Measurements from ENCODE around the gene PCSK5.

PCSK5 gene

GRCh38 chr9:75965231-75965630 lies 74.8 kb downstream of the PCSK5 start:
- H3K4me3 ChIP-seq (ENCODE audit: low read depth, low read length), result no peak overlapping the region
- no peak for TF ChIP-seq CTCF (IDR thresholded peaks at IDR 0.05; ENCODE audit: low read depth, low read length, missing control alignments)
- DNase-seq (ENCODE audit: low read depth), result no peak

- no peak for TF ChIP-seq CTCF (IDR thresholded peaks at IDR 0.05; ENCODE audit: low read depth, low read length, missing control alignments)
- H3K4me3 ChIP-seq (ENCODE audit: low read depth, low read length), result no peak overlapping the region
- DNase-seq (ENCODE audit: low read depth), result no peak
These were observed 77.1 kb downstream of the PCSK5 start for GRCh38 chr9:75967556-75967955.

- DNase-seq (ENCODE audit: low read depth), result no peak
- TF ChIP-seq CTCF (IDR thresholded peaks at IDR 0.05; ENCODE audit: low read depth, low read length, missing control alignments), result no peak
- no peak overlapping the region for H3K4me3 ChIP-seq (ENCODE audit: low read depth, low read length)
These were observed 83.7 kb downstream of the PCSK5 start for GRCh38 chr9:75974016-75974766.

- TF ChIP-seq CTCF (IDR thresholded peaks at IDR 0.05; ENCODE audit: low read depth, low read length, missing control alignments), result no peak
These were observed 84.6 kb downstream of the PCSK5 start for GRCh38 chr9:75975071-75975470.

GRCh38 chr9:75976549-75976948 lies 86.1 kb downstream of the PCSK5 start:
- TF ChIP-seq CTCF (IDR thresholded peaks at IDR 0.05; ENCODE audit: low read depth, low read length, missing control alignments), result no peak
- H3K4me3 ChIP-seq (ENCODE audit: low read depth, low read length), result no peak overlapping the region
- DNase-seq (ENCODE audit: low read depth), result no peak

More at GRCh38 chr9:75975071-75975470, 84.6 kb downstream of the PCSK5 start:
- no peak overlapping the region for H3K4me3 ChIP-seq (ENCODE audit: low read depth, low read length)
- DNase-seq (ENCODE audit: low read depth), result no peak

- DNase-seq (ENCODE audit: low read depth), result no peak
- TF ChIP-seq CTCF (IDR thresholded peaks at IDR 0.05; ENCODE audit: low read depth, low read length, missing control alignments), result peak; percentile 34
- H3K4me3 ChIP-seq (ENCODE audit: low read depth, low read length), result no peak overlapping the region
These were observed 88.9 kb downstream of the PCSK5 start for GRCh38 chr9:75979362-75979761.
